Umbilical cord (tissue), 2 donors: ENCODE results near the gene PRR14L. TPM values are rescaled to one million over a fixed set of nuclear protein-coding genes. Genes with fewer than 3 reads are reported as not detected.
A peak's percentile ranks its signal among the peaks of the same experiment; 100 is the strongest.
"Not testable (repeated sequence)": the region's sequence is repeated elsewhere in the genome, so short reads cannot be mapped to it uniquely, and the experiment has no call there.

Experiments used
- DNase-seq: peaks from one replicate; pipeline ENCODE4 v3.0.0-alpha.2; 2015; ENCODE audit warnings: low spot score
- total RNA-seq: library from RNA; depleted of rRNA; stranded (reverse); fragments of >200 nt; gene quantifications from one replicate; pipeline ENCODE4 v1.2.3, GENCODE V29; 2014; ENCODE audit warnings: low replicate concordance; ENCODE audit not compliant: insufficient read depth

The PRR14L gene
- total RNA-seq, result 21.2 TPM

- DNase-seq, result peak; percentile 98
Measured at GRCh38 chr22:31749636-31750364, at the start of gene PRR14L. Gene PRR14L, minus strand, starts transcription at chr22:31750132. Its CDS starts 11,272 bp downstream, at chr22:31738860.

- DNase-seq, result not testable (repeated sequence)
Measured at GRCh38 chr22:31799358-31799757, 49.4 kb upstream of the PRR14L start.

- DNase-seq, result no peak
Measured at GRCh38 chr22:31790240-31790639, 40.3 kb upstream of the PRR14L start.

GRCh38 chr22:31789803-31790202 lies 39.9 kb upstream of the PRR14L start:
- DNase-seq, result no peak

GRCh38 chr22:31776231-31776630 lies 26.3 kb upstream of the PRR14L start:
- DNase-seq, result peak; percentile 2

GRCh38 chr22:31773416-31773815 lies 23.5 kb upstream of the PRR14L start:
- no peak for DNase-seq

- no peak for DNase-seq
Measured at GRCh38 chr22:31768422-31769059, 18.6 kb upstream of the PRR14L start.

GRCh38 chr22:31764785-31765184 lies 14.9 kb upstream of the PRR14L start:
- DNase-seq, result no peak

- not testable (repeated sequence) for DNase-seq
Measured at GRCh38 chr22:31758860-31759259, 8.9 kb upstream of the PRR14L start.

- DNase-seq, result no peak
Measured at GRCh38 chr22:31757265-31757664, 7.3 kb upstream of the PRR14L start.

- no peak for DNase-seq
Measured at GRCh38 chr22:31754813-31755212, 4.9 kb upstream of the PRR14L start.

- DNase-seq, result peak; percentile 98
Measured at GRCh38 chr22:31753634-31754501, 3.9 kb upstream of the PRR14L start, which contains the start of gene DEPDC5. Gene DEPDC5, plus strand, starts transcription at chr22:31754019. Its CDS starts 903 bp downstream, at chr22:31754922.

- DNase-seq, result peak; percentile 72
Measured at GRCh38 chr22:31753005-31753633, 3.2 kb upstream of the PRR14L start.

GRCh38 chr22:31752096-31752847 lies 2.3 kb upstream of the PRR14L start:
- no peak for DNase-seq

GRCh38 chr22:31750365-31751284 lies 693 bp upstream of the PRR14L start:
- DNase-seq, result no peak

- DNase-seq, result no peak
Measured at GRCh38 chr22:31748490-31748889, 1.4 kb downstream of the PRR14L start.

- DNase-seq, result no peak
Measured at GRCh38 chr22:31747441-31747840, 2.5 kb downstream of the PRR14L start.

GRCh38 chr22:31743871-31744270 lies 6.1 kb downstream of the PRR14L start:
- no peak for DNase-seq

GRCh38 chr22:31742682-31743081 lies 7.2 kb downstream of the PRR14L start:
- no peak for DNase-seq

- peak; percentile 50 for DNase-seq
Measured at GRCh38 chr22:31742115-31742514, 7.8 kb downstream of the PRR14L start.
